Immature natural killer cell (primary cell): ENCODE results near the gene TSPAN13. TPM values are rescaled to one million over a fixed set of nuclear protein-coding genes. Genes with fewer than 3 reads are reported as not detected.

Experiments
- DNase-seq, 3 donors: peaks; one replicate each; pipeline ENCODE4 v3.0.0; 2022; ENCODE audit warnings: mixed read lengths in 1 of 3
- H3K27ac Mint-ChIP-seq, 6 donors: one replicate each; pipeline ENCODE4 v1.8.0; 2020; ENCODE audit warnings: mixed read lengths in 6 of 6, mild to moderate bottlenecking in 5 of 6, inconsistent platforms in 4 of 6, moderate library complexity in 3 of 6
- H3K27me3 Mint-ChIP-seq, 3 donors: one replicate each; pipeline ENCODE4 v1.8.0; 2020 to 2021; ENCODE audit warnings: low read depth in 3 of 3, mild to moderate bottlenecking in 3 of 3, mixed read lengths in 3 of 3, moderate library complexity in 3 of 3, inconsistent platforms in 1 of 3
- H3K36me3 Mint-ChIP-seq, 3 donors: one replicate each; pipeline ENCODE4 v1.8.0; 2020; ENCODE audit warnings: mixed read lengths in 3 of 3, inconsistent platforms in 2 of 3, mild to moderate bottlenecking in 2 of 3
- H3K4me1 Mint-ChIP-seq, 2 donors: one replicate each; pipeline ENCODE4 v1.8.0; 2020; ENCODE audit warnings: inconsistent platforms in 2 of 2, mild to moderate bottlenecking in 2 of 2, mixed read lengths in 2 of 2, moderate library complexity in 1 of 2
- H3K4me3 Mint-ChIP-seq, 5 donors: one replicate each; pipeline ENCODE4 v1.8.0; 2020; ENCODE audit warnings: mild to moderate bottlenecking in 5 of 5, mixed read lengths in 5 of 5, inconsistent platforms in 3 of 5, moderate library complexity in 3 of 5
- H3K9me3 Mint-ChIP-seq, 6 donors: one replicate each; pipeline ENCODE4 v1.8.0; 2020; ENCODE audit warnings: mild to moderate bottlenecking in 6 of 6, mixed read lengths in 6 of 6, inconsistent platforms in 4 of 6, moderate library complexity in 3 of 6
- polyA plus RNA-seq, 3 donors: library from polyadenylated mRNA; unstranded; fragments of 300-500 nt; fragmentation: Illumina TruSeq; gene quantifications; one replicate each; pipeline ENCODE4 v1.2.3, GENCODE V29; 2021

The TSPAN13 gene
- polyA plus RNA-seq, 3 donors from 2014 or later: 0.75 to 4.7 (median 0.96) TPM

- Mint-ChIP-seq H3K27me3 (no peaks in the 10 kb centered on the region), H3K4me1 (no peaks in the 10 kb centered on the region), H3K27ac (no peak overlapping the region), H3K9me3 (no peaks in the 10 kb centered on the region), H3K4me3 (no peak overlapping the region), H3K36me3 (no peaks in the 10 kb centered on the region)
- DNase-seq: no peak
Measured at GRCh38 chr7:16801111-16801542, 47.6 kb downstream of the TSPAN13 start.

- no peaks in the 10 kb centered on the region for H3K9me3 Mint-ChIP-seq
- no peak overlapping the region for H3K27ac Mint-ChIP-seq
- peaks cover 0 to 2% (median 0%) of the 10 kb centered on the region in 3 donors for H3K27me3 Mint-ChIP-seq
- H3K4me1 Mint-ChIP-seq: no peaks in the 10 kb centered on the region
- H3K36me3 Mint-ChIP-seq: no peaks in the 10 kb centered on the region
- no peak for DNase-seq
- no peak overlapping the region for H3K4me3 Mint-ChIP-seq
Measured at GRCh38 chr7:16801579-16801978, 48.0 kb downstream of the TSPAN13 start.

- H3K4me3 Mint-ChIP-seq: no peak overlapping the region
Measured at GRCh38 chr7:16803125-16803524, 49.6 kb downstream of the TSPAN13 start.

GRCh38 chr7:16803881-16804673 is 50.5 kb downstream of the TSPAN13 start:
- Mint-ChIP-seq H3K4me3 (no peak overlapping the region), H3K9me3 (no peaks in the 10 kb centered on the region), H3K27ac (no peak overlapping the region), H3K27me3 (peaks cover 0 to 7% (median 0%) of the 10 kb centered on the region in 3 donors), H3K36me3 (no peaks in the 10 kb centered on the region), H3K4me1 (no peaks in the 10 kb centered on the region)
- no peak for DNase-seq

More at GRCh38 chr7:16803125-16803524, 49.6 kb downstream of the TSPAN13 start:
- no peak for DNase-seq
- H3K4me1 Mint-ChIP-seq: no peaks in the 10 kb centered on the region
- peaks cover 0 to 7% (median 0%) of the 10 kb centered on the region in 3 donors for H3K27me3 Mint-ChIP-seq
- no peaks in the 10 kb centered on the region for H3K9me3 Mint-ChIP-seq
- no peak overlapping the region for H3K27ac Mint-ChIP-seq
- H3K36me3 Mint-ChIP-seq: no peaks in the 10 kb centered on the region

- Mint-ChIP-seq H3K9me3 (no peaks in the 10 kb centered on the region), H3K4me3 (no peak within 1 kb of the TSS), H3K36me3 (no peaks in the 10 kb centered on the region), H3K27ac (no peak within 1 kb of the TSS), H3K4me1 (no peaks in the 10 kb centered on the region), H3K27me3 (peaks cover 0 to 7% (median 0%) of the 10 kb centered on the region in 3 donors)
- no peak for DNase-seq
Measured at GRCh38 chr7:16804674-16805439, 51.3 kb downstream of the TSPAN13 start, which contains the start of gene AGR2. Gene AGR2, minus strand, starts transcription at chr7:16804999. Its CDS starts 3,203 bp downstream, at chr7:16801796.

GRCh38 chr7:16805441-16805840 is 51.9 kb downstream of the TSPAN13 start:
- peaks cover 0 to 7% (median 0%) of the 10 kb centered on the region in 3 donors for H3K27me3 Mint-ChIP-seq
- no peaks in the 10 kb centered on the region for H3K9me3 Mint-ChIP-seq
- H3K27ac Mint-ChIP-seq: no peak overlapping the region
- no peak for DNase-seq
- no peaks in the 10 kb centered on the region for H3K4me1 Mint-ChIP-seq
- H3K36me3 Mint-ChIP-seq: no peaks in the 10 kb centered on the region
- no peak overlapping the region for H3K4me3 Mint-ChIP-seq

- Mint-ChIP-seq H3K4me1 (no peaks in the 10 kb centered on the region), H3K27me3 (peaks cover 0 to 9% (median 0%) of the 10 kb centered on the region in 3 donors)
Measured at GRCh38 chr7:16810112-16810511, 56.6 kb downstream of the TSPAN13 start.

GRCh38 chr7:16810573-16810972 is 57.0 kb downstream of the TSPAN13 start:
- DNase-seq: no peak
- no peaks in the 10 kb centered on the region for H3K36me3 Mint-ChIP-seq
- H3K27ac Mint-ChIP-seq: no peak overlapping the region
- no peak overlapping the region for H3K4me3 Mint-ChIP-seq
- H3K9me3 Mint-ChIP-seq: peaks cover 0 to under 1% (median 0%) of the 10 kb centered on the region in 6 donors
- peaks cover 0 to 13% (median 0%) of the 10 kb centered on the region in 3 donors for H3K27me3 Mint-ChIP-seq
- H3K4me1 Mint-ChIP-seq: no peaks in the 10 kb centered on the region

More at GRCh38 chr7:16810112-16810511, 56.6 kb downstream of the TSPAN13 start:
- Mint-ChIP-seq H3K4me3 (no peak overlapping the region), H3K36me3 (no peaks in the 10 kb centered on the region), H3K9me3 (no peaks in the 10 kb centered on the region), H3K27ac (no peak overlapping the region)
- no peak for DNase-seq

GRCh38 chr7:16811551-16811950 is 58.0 kb downstream of the TSPAN13 start:
- no peaks in the 10 kb centered on the region for H3K36me3 Mint-ChIP-seq
- H3K27me3 Mint-ChIP-seq: peaks cover 0 to 11% (median 0%) of the 10 kb centered on the region in 3 donors
- no peak for DNase-seq
- no peaks in the 10 kb centered on the region for H3K4me1 Mint-ChIP-seq
- H3K27ac Mint-ChIP-seq: no peak overlapping the region
- H3K9me3 Mint-ChIP-seq: peaks cover 0 to 5% (median 0%) of the 10 kb centered on the region in 6 donors
- no peak overlapping the region for H3K4me3 Mint-ChIP-seq

GRCh38 chr7:16812542-16813231 is 59.1 kb downstream of the TSPAN13 start:
- DNase-seq: no peak
- H3K9me3 Mint-ChIP-seq: peaks cover 0 to 5% (median 0%) of the 10 kb centered on the region in 6 donors
- no peak overlapping the region for H3K27ac Mint-ChIP-seq
- H3K36me3 Mint-ChIP-seq: no peaks in the 10 kb centered on the region
- peaks cover 0 to 7% (median 0%) of the 10 kb centered on the region in 3 donors for H3K27me3 Mint-ChIP-seq
- no peak overlapping the region for H3K4me3 Mint-ChIP-seq
- no peaks in the 10 kb centered on the region for H3K4me1 Mint-ChIP-seq

GRCh38 chr7:16813232-16813616 is 59.7 kb downstream of the TSPAN13 start:
- peaks cover 0 to 6% (median 0%) of the 10 kb centered on the region in 3 donors for H3K27me3 Mint-ChIP-seq
- no peak overlapping the region for H3K27ac Mint-ChIP-seq
- H3K36me3 Mint-ChIP-seq: no peaks in the 10 kb centered on the region
- H3K9me3 Mint-ChIP-seq: peaks cover 0 to 5% (median 0%) of the 10 kb centered on the region in 6 donors
- H3K4me3 Mint-ChIP-seq: no peak overlapping the region
- H3K4me1 Mint-ChIP-seq: no peaks in the 10 kb centered on the region
- no peak for DNase-seq

GRCh38 chr7:16815001-16815400 is 61.4 kb downstream of the TSPAN13 start:
- H3K27me3 Mint-ChIP-seq: peaks cover 0 to 6% (median 0%) of the 10 kb centered on the region in 3 donors
- no peak overlapping the region for H3K4me3 Mint-ChIP-seq
- no peak overlapping the region for H3K27ac Mint-ChIP-seq
- H3K4me1 Mint-ChIP-seq: no peaks in the 10 kb centered on the region
- peaks cover 0 to 5% (median 0%) of the 10 kb centered on the region in 6 donors for H3K9me3 Mint-ChIP-seq
- no peaks in the 10 kb centered on the region for H3K36me3 Mint-ChIP-seq
- no peak for DNase-seq

- DNase-seq: no peak
- Mint-ChIP-seq H3K36me3 (no peaks in the 10 kb centered on the region), H3K27me3 (peaks cover 0 to 8% (median 1%) of the 10 kb centered on the region in 3 donors), H3K4me1 (no peaks in the 10 kb centered on the region), H3K27ac (no peak overlapping the region), H3K9me3 (peaks cover 0 to 5% (median 0%) of the 10 kb centered on the region in 6 donors), H3K4me3 (no peak overlapping the region)
Measured at GRCh38 chr7:16816824-16817223, 63.3 kb downstream of the TSPAN13 start.
